ENCODE measurements around the gene CHMP5. TPM values are rescaled to one million over a fixed set of nuclear protein-coding genes. Genes with fewer than 3 reads are reported as not detected.

The CHMP5 gene
- total RNA-seq, 1 donor from 2014 or later = 77.8 TPM

DNA sequence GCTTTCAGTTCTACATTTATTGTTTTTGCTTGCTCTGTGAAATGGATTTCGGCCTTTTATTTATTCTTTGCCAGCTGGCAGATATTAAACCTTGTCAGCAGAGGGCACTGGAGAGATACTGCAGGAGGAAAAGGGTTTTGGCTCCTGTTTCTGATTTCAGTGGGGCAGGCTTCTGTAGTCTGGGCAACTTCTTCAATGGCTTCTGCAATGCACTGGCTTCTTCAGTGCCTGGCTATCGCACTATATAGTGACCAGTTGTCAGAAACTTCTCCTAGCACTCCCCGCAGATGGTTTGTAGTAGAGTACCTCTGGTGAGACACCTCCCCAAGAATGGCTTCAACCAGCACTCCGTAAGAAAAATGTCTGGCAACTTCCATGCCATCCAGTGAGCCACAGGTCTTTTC lies 22.2 kb downstream of the CHMP5 start:
- Histone ChIP-seq H3K9me3 (no peaks in the 10 kb centered on the region), H3K36me3 (peaks cover 23% of the 10 kb centered on the region), H3K27me3 (no peaks in the 10 kb centered on the region), H3K4me3 (no peak overlapping the region), H3K4me1 (peaks cover 27% of the 10 kb centered on the region), H3K27ac (peak overlapping the region; percentile 45)
- no peak for DNase-seq
- TF ChIP-seq, protein P1, sequence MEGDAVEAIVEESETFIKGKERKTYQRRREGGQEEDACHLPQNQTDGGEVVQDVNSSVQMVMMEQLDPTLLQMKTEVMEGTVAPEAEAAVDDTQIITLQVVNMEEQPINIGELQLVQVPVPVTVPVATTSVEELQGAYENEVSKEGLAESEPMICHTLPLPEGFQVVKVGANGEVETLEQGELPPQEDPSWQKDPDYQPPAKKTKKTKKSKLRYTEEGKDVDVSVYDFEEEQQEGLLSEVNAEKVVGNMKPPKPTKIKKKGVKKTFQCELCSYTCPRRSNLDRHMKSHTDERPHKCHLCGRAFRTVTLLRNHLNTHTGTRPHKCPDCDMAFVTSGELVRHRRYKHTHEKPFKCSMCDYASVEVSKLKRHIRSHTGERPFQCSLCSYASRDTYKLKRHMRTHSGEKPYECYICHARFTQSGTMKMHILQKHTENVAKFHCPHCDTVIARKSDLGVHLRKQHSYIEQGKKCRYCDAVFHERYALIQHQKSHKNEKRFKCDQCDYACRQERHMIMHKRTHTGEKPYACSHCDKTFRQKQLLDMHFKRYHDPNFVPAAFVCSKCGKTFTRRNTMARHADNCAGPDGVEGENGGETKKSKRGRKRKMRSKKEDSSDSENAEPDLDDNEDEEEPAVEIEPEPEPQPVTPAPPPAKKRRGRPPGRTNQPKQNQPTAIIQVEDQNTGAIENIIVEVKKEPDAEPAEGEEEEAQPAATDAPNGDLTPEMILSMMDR (IDR thresholded peaks at IDR 0.05) = peak; percentile 67
- intact Hi-C loops (cut with DNase I) = no loop called here
- ATAC-seq = peak; percentile 33

DNA sequence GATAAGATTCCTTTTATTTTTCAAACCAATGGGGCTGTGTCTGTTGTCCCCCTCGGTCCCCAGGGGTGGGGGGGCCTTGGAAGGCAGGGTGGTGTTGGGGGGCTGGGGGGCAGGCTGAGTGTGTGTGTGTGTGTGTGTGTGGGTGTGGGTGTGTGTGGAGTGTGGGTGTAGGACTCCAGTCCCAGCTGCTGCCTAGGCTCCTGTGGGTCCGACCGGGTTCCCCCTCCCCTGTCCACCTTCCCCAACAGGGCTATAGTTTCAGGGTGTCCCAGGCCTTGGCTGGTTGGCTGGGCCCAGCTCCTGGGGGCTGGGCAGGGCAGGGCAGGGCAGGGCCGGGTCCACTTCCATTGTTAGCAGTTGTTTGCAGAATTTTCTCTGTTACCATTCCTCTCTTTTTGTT lies 23.4 kb downstream of the CHMP5 start:
- DNase-seq = no peak
- ATAC-seq = no peak
- H3K36me3 ChIP-seq = peaks cover 14% of the 10 kb centered on the region
- peaks cover 37% of the 10 kb centered on the region for H3K4me1 ChIP-seq
- H3K27me3 ChIP-seq = no peaks in the 10 kb centered on the region
- TF ChIP-seq, protein P1 (IDR thresholded peaks at IDR 0.05) = no peak
- H3K27ac ChIP-seq = no peak overlapping the region
- intact Hi-C loops (cut with DNase I) = no loop called here
- no peaks in the 10 kb centered on the region for H3K9me3 ChIP-seq
- H3K4me3 ChIP-seq = no peak overlapping the region

DNA sequence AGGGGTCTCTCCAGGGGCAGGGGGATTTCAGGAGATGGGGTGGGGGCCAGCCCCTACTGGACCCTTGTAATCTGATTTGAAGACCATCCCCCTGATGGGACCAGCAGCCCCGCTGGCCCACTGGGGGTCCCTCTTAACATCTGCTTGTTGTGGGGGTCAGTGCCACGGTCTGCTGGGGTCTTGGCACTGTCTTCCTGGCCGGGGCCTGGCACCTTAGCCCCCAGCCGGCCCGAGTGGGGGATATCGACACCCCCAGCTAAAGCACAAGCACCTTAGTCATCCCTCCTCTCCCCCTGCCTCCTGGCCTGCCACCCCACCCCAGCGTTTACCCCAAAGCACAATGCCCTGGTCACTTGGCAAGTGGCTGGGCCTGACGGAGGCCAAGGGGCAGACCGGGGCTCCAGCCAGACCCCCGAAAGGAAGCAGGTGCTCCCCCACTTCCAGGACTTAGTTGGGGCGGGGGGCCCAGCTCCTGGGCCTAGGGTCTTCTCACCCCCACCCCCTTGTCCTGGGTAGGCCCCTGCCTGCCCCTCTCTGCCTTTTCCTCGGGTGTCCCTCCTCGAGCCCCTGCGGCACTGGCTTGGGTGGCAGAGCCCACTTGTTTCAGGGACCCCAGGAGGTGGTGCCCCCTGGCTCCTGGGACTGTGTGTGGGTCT lies 24.1 kb downstream of the CHMP5 start:
- TF ChIP-seq, protein P1 (IDR thresholded peaks at IDR 0.05) = no peak
- Histone ChIP-seq H3K27me3 (no peaks in the 10 kb centered on the region), H3K9me3 (no peaks in the 10 kb centered on the region), H3K4me3 (no peak overlapping the region), H3K27ac (peak overlapping the region; percentile 99), H3K4me1 (peaks cover 44% of the 10 kb centered on the region), H3K36me3 (peaks cover 13% of the 10 kb centered on the region)
- ATAC-seq = no peak
- intact Hi-C loops (cut with DNase I) = no loop called here
- no peak for DNase-seq

DNA sequence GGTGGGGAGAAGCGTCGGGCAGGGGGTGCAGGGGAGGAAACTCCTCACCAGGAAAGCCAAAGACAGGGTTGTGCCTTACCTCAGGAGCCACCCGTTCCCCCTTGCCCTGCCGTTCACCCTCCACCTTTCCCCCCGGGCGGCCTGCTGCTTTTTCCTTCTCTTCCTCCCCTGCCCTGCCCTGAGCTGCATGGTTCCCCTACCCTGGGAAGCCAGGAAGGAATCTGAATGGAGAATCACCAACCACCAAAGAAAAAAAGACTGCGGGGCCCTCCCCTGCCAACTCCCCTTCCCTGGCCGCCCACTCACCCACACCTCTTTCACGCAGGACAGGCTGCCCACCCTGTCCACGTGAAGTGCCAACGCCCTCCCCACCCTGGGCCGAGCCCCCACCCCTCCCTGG lies 24.6 kb downstream of the CHMP5 start:
- TF ChIP-seq, protein P1 (IDR thresholded peaks at IDR 0.05) = no peak
- H3K27me3 ChIP-seq = no peaks in the 10 kb centered on the region
- peak; percentile 66 for DNase-seq
- peak overlapping the region; percentile 78 for H3K4me3 ChIP-seq
- intact Hi-C loops (cut with DNase I) = no loop called here
- peaks cover 19% of the 10 kb centered on the region for H3K36me3 ChIP-seq
- H3K4me1 ChIP-seq = peaks cover 45% of the 10 kb centered on the region
- no peaks in the 10 kb centered on the region for H3K9me3 ChIP-seq
- peak overlapping the region; percentile 99 for H3K27ac ChIP-seq
- peak; percentile 3 for ATAC-seq

DNA sequence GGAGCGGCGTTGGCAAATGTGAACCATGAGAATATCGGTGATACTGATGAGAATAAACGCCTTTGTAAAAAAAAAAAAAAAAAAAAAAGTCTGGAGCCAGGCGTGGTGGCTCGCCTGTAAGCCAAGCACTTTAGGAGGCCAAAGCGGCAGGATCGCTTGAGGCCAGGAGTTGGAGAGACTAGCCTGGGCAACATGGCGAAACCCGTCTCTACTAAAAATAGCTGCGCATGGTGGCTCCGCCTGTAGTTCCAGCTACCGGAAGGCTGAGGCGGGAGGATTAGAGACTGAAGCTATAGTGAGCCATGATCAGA lies 25.0 kb downstream of the CHMP5 start:
- H3K4me3 ChIP-seq = peak overlapping the region; percentile 78
- H3K36me3 ChIP-seq = peaks cover 23% of the 10 kb centered on the region
- peak overlapping the region; percentile 99 for H3K27ac ChIP-seq
- peaks cover 45% of the 10 kb centered on the region for H3K4me1 ChIP-seq
- TF ChIP-seq, protein P1 (IDR thresholded peaks at IDR 0.05) = no peak
- intact Hi-C loops (cut with DNase I) = no loop called here
- no peaks in the 10 kb centered on the region for H3K27me3 ChIP-seq
- no peaks in the 10 kb centered on the region for H3K9me3 ChIP-seq
- DNase-seq = no peak
- ATAC-seq = no peak

Measured in upper lobe of right lung (tissue), 1 donor.